Measurements from ENCODE around the gene GGA1. TPM values are rescaled to one million over a fixed set of nuclear protein-coding genes. Genes with fewer than 3 reads are reported as not detected.

Gene GGA1
- total and polyA plus RNA-seq, 5 donors from 2014 or later = 14.0 to 69.7 (median 16.9) TPM

DNA sequence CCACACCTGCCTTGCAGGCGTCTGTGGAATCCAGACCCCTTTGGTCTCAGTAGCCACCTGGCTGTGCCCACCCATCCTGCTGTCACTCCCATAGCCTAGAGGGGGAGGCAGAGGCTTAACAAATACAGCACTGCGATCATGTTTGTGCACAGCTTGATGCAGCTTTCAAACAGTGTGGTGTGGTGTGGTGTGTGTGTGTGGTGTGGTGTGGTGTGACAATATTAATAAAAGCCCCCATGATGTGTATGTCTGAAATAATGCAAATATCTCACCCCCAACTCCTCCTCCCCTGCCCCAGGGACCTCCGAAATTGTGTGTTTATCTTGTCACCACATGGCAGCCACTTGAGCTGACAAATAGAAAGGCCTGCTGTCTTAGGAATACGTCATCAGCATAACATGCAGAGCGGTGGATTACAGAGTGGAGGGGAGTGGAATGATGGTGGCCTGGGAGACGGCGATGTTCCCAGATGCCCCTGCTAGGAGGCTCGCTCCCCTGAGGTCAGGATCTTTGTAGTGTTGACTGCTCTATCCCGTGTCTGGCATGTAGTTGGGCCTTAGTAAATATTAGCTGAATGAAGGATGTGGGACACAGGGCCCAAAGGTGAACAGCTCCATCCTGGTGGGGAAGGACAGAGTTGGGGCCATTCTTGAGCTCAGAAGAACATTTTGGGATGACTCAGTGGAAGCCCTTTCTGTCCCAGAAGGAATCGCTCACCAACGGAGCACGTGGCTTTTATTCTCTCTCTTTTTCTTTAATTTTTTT is 52.7 kb downstream of the GGA1 start:
- Mint-ChIP-seq H3K4me3 (peak overlapping the region; percentile 66 to 88 (median 84)), H3K9me3 (no peaks in the 10 kb centered on the region)

DNA sequence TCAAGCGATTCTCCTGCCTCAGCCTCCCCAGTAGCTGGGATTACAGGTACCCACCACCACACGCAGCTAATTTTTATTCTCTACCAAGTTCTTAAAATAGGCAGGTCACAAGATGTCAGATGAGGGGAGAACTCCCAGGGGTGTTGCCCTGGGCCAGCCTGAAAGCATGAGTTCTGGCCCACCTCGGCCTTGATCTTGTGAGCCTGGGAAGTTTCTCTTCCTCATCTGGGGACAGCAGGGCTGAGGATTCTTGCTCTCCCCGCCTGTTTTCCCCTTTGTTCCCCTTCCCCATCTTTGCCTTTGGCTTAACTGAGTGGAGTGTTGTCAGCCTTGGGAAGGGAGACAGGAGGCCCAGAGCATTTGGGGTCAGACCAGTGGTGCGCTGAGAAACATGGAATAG is 53.4 kb downstream of the GGA1 start:
- no peaks in the 10 kb centered on the region for H3K27me3 ChIP-seq (ENCODE audit: control insufficient read depth, insufficient read depth, low read length)
- Mint-ChIP-seq H3K27ac (peak overlapping the region in 1 of 3 donors; percentile 51), H3K4me3 (no peak overlapping the region), H3K36me3 (peaks cover 8% of the 10 kb centered on the region), H3K4me1 (peaks cover 0 to 49% (median 29%) of the 10 kb centered on the region in 4 donors), H3K27me3 (no peaks in the 10 kb centered on the region), H3K9me3 (no peaks in the 10 kb centered on the region)
- peaks cover 29% of the 10 kb centered on the region for H3K4me1 ChIP-seq (ENCODE audit: control insufficient read depth, insufficient read depth, low read length, poor library complexity, severe bottlenecking)
- no peak for DNase-seq
- no peak for ATAC-seq (ENCODE audit: low read depth in 2 of 2)
- no peak overlapping the region for H3K4me3 ChIP-seq (ENCODE audit: low read depth, low read length)
- H3K36me3 ChIP-seq (ENCODE audit: control insufficient read depth, insufficient read depth, low read length) = peaks cover 10% of the 10 kb centered on the region
- no peaks in the 10 kb centered on the region for H3K9me3 ChIP-seq (ENCODE audit: control insufficient read depth in 2 of 2, low read length in 2 of 2)
- H3K27ac ChIP-seq (ENCODE audit: insufficient read depth, low read length, poor library complexity, severe bottlenecking) = no peak overlapping the region

More for the DNA sequence above, 52.7 kb downstream of the GGA1 start:
- Histone ChIP-seq H3K9me3 (ENCODE audit: control insufficient read depth in 2 of 2, low read length in 2 of 2) (no peaks in the 10 kb centered on the region), H3K4me1 (ENCODE audit: control insufficient read depth, insufficient read depth, low read length, poor library complexity, severe bottlenecking) (peaks cover 29% of the 10 kb centered on the region), H3K27ac (ENCODE audit: insufficient read depth, low read length, poor library complexity, severe bottlenecking) (peak overlapping the region; percentile 10), H3K4me3 (ENCODE audit: low read depth, low read length) (no peak overlapping the region), H3K36me3 (ENCODE audit: control insufficient read depth, insufficient read depth, low read length) (peaks cover 6% of the 10 kb centered on the region), H3K27me3 (ENCODE audit: control insufficient read depth, insufficient read depth, low read length) (no peaks in the 10 kb centered on the region)
- ATAC-seq (ENCODE audit: low read depth in 2 of 2) (no peak), DNase-seq (peak in 2 of 3 donors; percentile 43 to 48)
- Mint-ChIP-seq H3K27ac (peak overlapping the region in 1 of 3 donors; percentile 65), H3K4me1 (peaks cover 0 to 50% (median 28%) of the 10 kb centered on the region in 4 donors), H3K36me3 (peaks cover 7% of the 10 kb centered on the region), H3K27me3 (no peaks in the 10 kb centered on the region)

DNA sequence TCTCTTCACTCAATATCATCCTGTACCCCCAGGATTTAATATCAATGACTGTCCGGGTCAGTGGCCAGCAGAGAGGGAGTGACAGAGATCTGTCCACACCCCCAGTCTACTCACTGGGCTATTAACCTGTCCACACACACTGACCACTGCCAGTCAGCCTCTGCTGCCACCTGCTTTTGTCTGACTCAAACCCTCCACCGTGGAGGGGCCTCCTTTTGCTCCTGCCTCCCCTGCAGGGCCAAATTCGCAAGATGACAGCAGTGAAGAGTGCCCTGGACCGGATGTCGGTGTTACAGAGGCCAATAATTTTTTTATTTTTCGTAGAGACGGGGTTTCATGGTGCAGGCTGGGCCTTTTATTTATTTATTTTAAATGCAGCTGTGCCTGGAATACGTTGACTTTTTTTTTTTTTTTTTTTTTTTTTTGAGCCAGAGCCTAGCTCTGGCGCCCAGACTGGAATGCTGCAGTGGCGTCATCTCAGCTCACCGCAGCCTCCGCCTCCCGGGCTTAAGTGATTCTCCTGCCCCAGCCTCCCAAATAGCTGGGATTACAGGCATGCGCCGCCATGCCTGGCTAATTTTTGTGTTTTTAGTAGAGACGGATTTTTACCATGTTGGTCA is 55.0 kb downstream of the GGA1 start:
- H3K27me3 Mint-ChIP-seq = no peaks in the 10 kb centered on the region
- no peaks in the 10 kb centered on the region for H3K9me3 ChIP-seq (ENCODE audit: control insufficient read depth in 2 of 2, low read length in 2 of 2)
- no peak for ATAC-seq (ENCODE audit: low read depth in 2 of 2)
- no peaks in the 10 kb centered on the region for H3K27me3 ChIP-seq (ENCODE audit: control insufficient read depth, insufficient read depth, low read length)
- no peak overlapping the region for H3K4me3 Mint-ChIP-seq
- H3K36me3 ChIP-seq (ENCODE audit: control insufficient read depth, insufficient read depth, low read length) = peaks cover 10% of the 10 kb centered on the region
- peaks cover 0 to 38% (median 23%) of the 10 kb centered on the region in 4 donors for H3K4me1 Mint-ChIP-seq
- no peak overlapping the region for H3K27ac Mint-ChIP-seq
- no peak for DNase-seq
- no peak overlapping the region for H3K27ac ChIP-seq (ENCODE audit: insufficient read depth, low read length, poor library complexity, severe bottlenecking)
- H3K36me3 Mint-ChIP-seq = peaks cover 8% of the 10 kb centered on the region
- no peak overlapping the region for H3K4me3 ChIP-seq (ENCODE audit: low read depth, low read length)
- H3K4me1 ChIP-seq (ENCODE audit: control insufficient read depth, insufficient read depth, low read length, poor library complexity, severe bottlenecking) = peaks cover 21% of the 10 kb centered on the region
- no peaks in the 10 kb centered on the region for H3K9me3 Mint-ChIP-seq

DNA sequence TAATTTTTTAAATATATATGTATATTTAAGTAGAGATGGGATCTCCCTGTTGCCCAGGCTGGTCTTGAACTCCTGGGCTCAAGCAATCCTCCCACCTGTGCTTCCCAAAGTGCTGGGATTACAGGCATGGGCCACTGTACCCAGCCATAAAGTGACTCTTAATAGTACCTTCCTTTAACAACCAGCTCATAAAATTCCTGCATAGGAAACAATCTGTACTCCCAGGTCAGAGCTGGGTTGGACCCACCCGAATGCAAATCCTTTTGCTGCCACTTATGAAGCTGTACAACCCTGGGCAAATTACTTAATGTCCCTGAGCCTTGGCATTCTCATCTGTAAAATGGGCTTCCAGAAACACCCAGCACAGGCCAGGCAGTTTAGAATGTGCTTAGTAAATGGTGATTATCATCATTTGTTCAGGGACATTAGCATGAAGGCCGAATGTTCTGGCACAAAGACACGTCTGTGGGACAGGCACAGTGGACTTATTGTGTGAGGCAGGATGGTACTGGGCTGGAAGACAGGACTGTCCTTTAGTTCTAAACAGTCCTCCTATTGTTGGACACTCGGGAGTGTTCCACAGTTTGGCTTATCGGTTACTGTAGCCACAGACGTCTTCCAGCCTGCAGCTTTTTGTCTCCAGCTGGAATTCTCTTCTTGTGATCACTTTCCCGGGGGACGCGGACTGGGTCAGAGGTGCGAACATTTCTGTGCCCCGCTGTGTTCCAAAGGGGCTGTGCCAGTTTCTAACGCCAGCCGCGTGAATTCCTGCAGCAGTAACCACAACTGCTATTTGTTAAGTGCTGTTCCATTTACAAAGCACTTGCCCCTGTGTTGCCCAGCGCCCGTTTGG is 55.8 kb downstream of the GGA1 start:
- Mint-ChIP-seq H3K9me3 (no peaks in the 10 kb centered on the region), H3K36me3 (peaks cover 8% of the 10 kb centered on the region), H3K4me3 (peak overlapping the region in 1 of 4 donors; percentile 41), H3K27me3 (no peaks in the 10 kb centered on the region), H3K27ac (no peak overlapping the region), H3K4me1 (peaks cover 0 to 35% (median 23%) of the 10 kb centered on the region in 4 donors)
- H3K4me1 ChIP-seq (ENCODE audit: control insufficient read depth, insufficient read depth, low read length, poor library complexity, severe bottlenecking) = peaks cover 18% of the 10 kb centered on the region
- no peak for ATAC-seq (ENCODE audit: low read depth in 2 of 2)
- no peak for DNase-seq
- H3K27me3 ChIP-seq (ENCODE audit: control insufficient read depth, insufficient read depth, low read length) = no peaks in the 10 kb centered on the region
- H3K36me3 ChIP-seq (ENCODE audit: control insufficient read depth, insufficient read depth, low read length) = peaks cover 10% of the 10 kb centered on the region
- no peak overlapping the region for H3K4me3 ChIP-seq (ENCODE audit: low read depth, low read length)
- no peaks in the 10 kb centered on the region for H3K9me3 ChIP-seq (ENCODE audit: control insufficient read depth in 2 of 2, low read length in 2 of 2)
- no peak overlapping the region for H3K27ac ChIP-seq (ENCODE audit: insufficient read depth, low read length, poor library complexity, severe bottlenecking)

DNA sequence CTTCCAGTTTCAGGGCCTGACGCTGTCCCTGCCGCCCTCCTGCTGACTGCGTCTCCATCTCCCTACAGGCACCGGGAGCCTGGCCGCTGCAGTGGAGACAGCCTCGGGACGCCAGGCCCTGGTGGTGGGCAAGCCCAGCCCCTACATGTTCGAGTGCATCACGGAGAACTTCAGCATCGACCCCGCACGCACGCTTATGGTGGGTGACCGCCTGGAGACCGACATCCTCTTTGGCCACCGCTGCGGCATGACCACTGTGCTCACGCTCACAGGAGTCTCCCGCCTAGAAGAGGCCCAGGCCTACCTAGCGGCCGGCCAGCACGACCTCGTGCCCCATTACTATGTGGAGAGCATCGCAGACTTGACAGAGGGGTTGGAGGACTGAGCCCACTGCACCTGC is 56.9 kb downstream of the GGA1 start:
- H3K9me3 ChIP-seq (ENCODE audit: control insufficient read depth in 2 of 2, low read length in 2 of 2) = no peaks in the 10 kb centered on the region
- DNase-seq (no peak), ATAC-seq (ENCODE audit: low read depth in 2 of 2) (no peak)
- no peak overlapping the region for H3K4me3 Mint-ChIP-seq
- no peak overlapping the region for H3K4me3 ChIP-seq (ENCODE audit: low read depth, low read length)
- no peaks in the 10 kb centered on the region for H3K9me3 Mint-ChIP-seq
- H3K36me3 Mint-ChIP-seq = peaks cover 8% of the 10 kb centered on the region
- H3K4me1 Mint-ChIP-seq = peaks cover 0 to 28% (median 14%) of the 10 kb centered on the region in 4 donors
- no peaks in the 10 kb centered on the region for H3K27me3 ChIP-seq (ENCODE audit: control insufficient read depth, insufficient read depth, low read length)
- peaks cover 8% of the 10 kb centered on the region for H3K4me1 ChIP-seq (ENCODE audit: control insufficient read depth, insufficient read depth, low read length, poor library complexity, severe bottlenecking)
- no peak overlapping the region for H3K27ac Mint-ChIP-seq
- H3K27ac ChIP-seq (ENCODE audit: insufficient read depth, low read length, poor library complexity, severe bottlenecking) = no peak overlapping the region
- H3K36me3 ChIP-seq (ENCODE audit: control insufficient read depth, insufficient read depth, low read length) = peaks cover 10% of the 10 kb centered on the region
- H3K27me3 Mint-ChIP-seq = no peaks in the 10 kb centered on the region

DNA sequence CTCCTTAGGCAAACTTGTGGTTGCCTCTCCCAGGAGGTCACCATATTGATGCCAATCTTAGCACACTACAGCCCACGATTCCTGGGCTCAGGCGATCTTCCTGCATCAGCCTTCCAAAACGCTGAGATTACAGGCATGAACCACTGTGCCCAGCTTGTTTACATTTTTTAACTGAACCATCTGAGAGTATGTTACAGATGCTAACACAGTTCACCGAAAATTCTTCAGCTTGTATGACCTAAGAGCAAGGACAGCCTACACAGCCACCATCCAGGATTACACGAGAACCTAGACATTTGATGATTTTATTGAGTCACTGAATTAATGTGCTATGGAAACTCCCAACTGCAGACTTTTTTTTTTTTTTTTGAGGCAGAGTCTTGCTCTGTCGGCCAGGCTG is 61.0 kb downstream of the GGA1 start:
- Mint-ChIP-seq H3K36me3 (peaks cover 5% of the 10 kb centered on the region), H3K4me3 (peak overlapping the region in 2 of 4 donors; percentile 7 to 47), H3K9me3 (no peaks in the 10 kb centered on the region), H3K27me3 (no peaks in the 10 kb centered on the region), H3K4me1 (peaks cover 0 to 40% (median 21%) of the 10 kb centered on the region in 4 donors), H3K27ac (peak overlapping the region in 1 of 3 donors; percentile 69)
- no peaks in the 10 kb centered on the region for H3K9me3 ChIP-seq (ENCODE audit: control insufficient read depth in 2 of 2, low read length in 2 of 2)
- DNase-seq (no peak), ATAC-seq (ENCODE audit: low read depth in 2 of 2) (no peak)
- peaks cover 10% of the 10 kb centered on the region for H3K36me3 ChIP-seq (ENCODE audit: control insufficient read depth, insufficient read depth, low read length)
- peaks cover 24% of the 10 kb centered on the region for H3K4me1 ChIP-seq (ENCODE audit: control insufficient read depth, insufficient read depth, low read length, poor library complexity, severe bottlenecking)
- H3K27ac ChIP-seq (ENCODE audit: insufficient read depth, low read length, poor library complexity, severe bottlenecking) = no peak overlapping the region
- H3K4me3 ChIP-seq (ENCODE audit: low read depth, low read length) = no peak overlapping the region
- H3K27me3 ChIP-seq (ENCODE audit: control insufficient read depth, insufficient read depth, low read length) = no peaks in the 10 kb centered on the region

DNA sequence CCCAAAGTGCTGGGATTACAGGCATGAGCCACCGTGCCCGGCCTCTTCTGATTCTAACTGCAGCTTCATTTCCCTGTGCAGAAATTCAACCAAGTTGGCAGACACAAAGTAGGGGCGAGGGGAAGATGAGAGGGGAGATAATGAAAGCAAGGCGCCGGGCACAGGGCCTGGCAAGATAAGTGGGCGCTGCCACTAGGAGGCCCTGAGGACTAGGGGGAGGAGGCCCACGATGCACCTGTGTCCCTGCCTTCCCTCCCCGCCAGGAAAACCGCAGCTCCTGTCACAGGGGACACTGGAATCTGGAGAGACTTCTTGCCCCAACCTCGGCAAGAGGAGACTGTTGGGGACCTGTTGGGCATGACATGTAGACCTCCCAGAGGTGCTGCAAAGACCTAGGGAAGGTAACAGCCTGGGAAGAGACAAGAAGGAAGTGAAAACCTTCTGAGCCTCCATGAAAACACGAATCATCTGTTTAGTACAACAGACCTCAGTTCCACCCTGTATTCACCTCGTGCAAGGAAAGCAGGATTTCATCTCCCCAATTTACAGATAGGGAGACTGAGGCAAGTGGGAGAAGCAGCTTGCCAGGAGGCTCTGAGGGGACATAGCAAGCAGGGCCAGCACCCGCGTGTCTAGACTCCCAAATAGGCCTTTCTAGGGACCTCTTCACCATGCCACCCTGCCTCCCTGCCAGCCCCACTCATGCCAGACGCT is 63.7 kb downstream of the GGA1 start:
- Histone ChIP-seq H3K27me3 (ENCODE audit: control insufficient read depth, insufficient read depth, low read length) (no peaks in the 10 kb centered on the region), H3K4me3 (ENCODE audit: low read depth, low read length) (no peak overlapping the region), H3K36me3 (ENCODE audit: control insufficient read depth, insufficient read depth, low read length) (no peaks in the 10 kb centered on the region), H3K9me3 (ENCODE audit: control insufficient read depth in 2 of 2, low read length in 2 of 2) (no peaks in the 10 kb centered on the region), H3K27ac (ENCODE audit: insufficient read depth, low read length, poor library complexity, severe bottlenecking) (peak overlapping the region; percentile 58), H3K4me1 (ENCODE audit: control insufficient read depth, insufficient read depth, low read length, poor library complexity, severe bottlenecking) (peaks cover 51% of the 10 kb centered on the region)
- DNase-seq (peak in 2 of 3 donors; percentile 37 to 38), ATAC-seq (ENCODE audit: low read depth in 2 of 2) (no peak)
- H3K9me3 Mint-ChIP-seq = no peaks in the 10 kb centered on the region
- no peaks in the 10 kb centered on the region for H3K27me3 Mint-ChIP-seq
- H3K4me1 Mint-ChIP-seq = peaks cover 0 to 57% (median 21%) of the 10 kb centered on the region in 4 donors
- H3K4me3 Mint-ChIP-seq = peak overlapping the region; percentile 15 to 76 (median 64)
- peak overlapping the region; percentile 43 to 77 (median 71) for H3K27ac Mint-ChIP-seq
- H3K36me3 Mint-ChIP-seq = no peaks in the 10 kb centered on the region
